ENCODE data around the gene CCDC9B. TPM values are rescaled to one million over a fixed set of nuclear protein-coding genes. Genes with fewer than 3 reads are reported as not detected.

The CCDC9B gene
- total and polyA plus RNA-seq, 2 of the 4 experiments (the other 2 are of a cell fraction): 19.7 to 30.9 TPM

DNA sequence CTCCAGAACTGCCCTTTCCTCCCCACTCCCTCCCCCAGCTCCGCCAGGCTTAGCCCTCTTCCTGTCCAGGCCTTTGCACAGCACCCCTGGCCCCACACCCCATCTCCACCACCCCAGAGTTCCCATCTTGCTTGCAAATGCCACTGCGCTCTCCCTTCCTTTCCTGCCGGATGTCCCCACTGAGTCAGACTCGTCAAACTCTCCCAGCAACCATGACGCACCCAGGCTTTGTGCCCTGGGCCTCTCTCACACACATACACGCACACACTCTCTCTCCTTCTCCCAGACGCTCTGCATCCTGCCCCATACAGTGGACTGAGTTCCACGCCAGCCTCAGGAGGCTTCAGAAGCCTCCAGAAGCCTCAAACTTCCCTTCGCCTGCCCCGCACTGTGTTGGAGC is 2.8 kb upstream of the CCDC9B start:
- WGBS, 2 experiments (ENCODE audit: extremely low coverage in 2 of 2, insufficient read length in 1 of 2): 24% methylated on average over 5 of the region's 10 CpGs; no CpG with 5 or more reads in 1 of the 2 experiments
- peaks cover 35% of the 10 kb centered on the region for H3K4me1 ChIP-seq (ENCODE audit: control insufficient read depth, insufficient read depth, low read length)
- peak overlapping the region; percentile 92 for H2BK20ac ChIP-seq (ENCODE audit: low read depth, low read length)
- peak; percentile 32 for ATAC-seq (ENCODE audit: low read depth)
- H3K27ac ChIP-seq (ENCODE audit: insufficient read depth, low read length): peak overlapping the region; percentile 85
- peak overlapping the region; percentile 89 for H2AFZ ChIP-seq (replicated peaks; ENCODE audit: low read length, poor library complexity)
- H2BK120ac ChIP-seq (ENCODE audit: low read depth, low read length): peak overlapping the region; percentile 94
- H3K79me1 ChIP-seq (ENCODE audit: low read depth in 1 of 2, low read length in 2 of 2): peaks cover 14 to 24% of the 10 kb centered on the region in 2 experiments; a peak in 3 of 4 replicates
- intact Hi-C loops (cut with micrococcal nuclease) (no loop called here), in situ Hi-C loops (cut with MboI; ENCODE audit: low sequenced_read_pairs) (no loop called here), dilution Hi-C loops (cut with HindIII; ENCODE audit: low sequenced_read_pairs, unreplicated experiment) (no loop called here)
- DNase-seq: peak; percentile 98
- peaks cover 18% of the 10 kb centered on the region for H3K9me1 ChIP-seq (ENCODE audit: insufficient read depth, low read length)
- no TSS peak for BruUV-seq (replicated peaks)
- peak overlapping the region; percentile 76 for H3K56ac ChIP-seq (ENCODE audit: extremely low read depth, insufficient read depth, low read length)
- peak overlapping the region; percentile 90 for H3K23ac ChIP-seq (ENCODE audit: low read depth, low read length)
- H3K14ac ChIP-seq (replicated peaks; ENCODE audit: low read depth, low read length): peak overlapping the region; percentile 92
- peak overlapping the region; percentile 96 for H2BK5ac ChIP-seq (ENCODE audit: low read depth, low read length, poor library complexity, severe bottlenecking)
- H4K20me1 ChIP-seq (ENCODE audit: insufficient read depth, low read length): no peaks in the 10 kb centered on the region
- H3K4me3 ChIP-seq (ENCODE audit: insufficient read depth, low read depth, low read length): no peak overlapping the region
- H2AK5ac ChIP-seq (ENCODE audit: low read depth, low read length): peak overlapping the region; percentile 95
- peak overlapping the region; percentile 89 for H2BK15ac ChIP-seq (ENCODE audit: low read depth, low read length)
- H3K36me3 ChIP-seq (ENCODE audit: control insufficient read depth, insufficient read depth, low read length): peaks cover 2% of the 10 kb centered on the region; the same call in 1 of the 2 replicates
- H3K9ac ChIP-seq (ENCODE audit: low read depth, low read length): peak overlapping the region; percentile 11; the same call in 1 of the 2 replicates
- H3K18ac ChIP-seq (ENCODE audit: low read depth, low read length): peak overlapping the region; percentile 76
- peak overlapping the region; percentile 97 for H4K91ac ChIP-seq (ENCODE audit: insufficient read depth, low read depth, low read length)
- peak overlapping the region; percentile 80 for H2AK9ac ChIP-seq (replicated peaks; ENCODE audit: low read depth, low read length, poor library complexity)
- H4K5ac ChIP-seq (ENCODE audit: low read depth, low read length): peak overlapping the region; percentile 83
- peak overlapping the region; percentile 67 to 86 for H4K8ac ChIP-seq (ENCODE audit: low read depth in 2 of 2, low read length in 2 of 2)
- no peak overlapping the region; the same call in 1 of the 2 replicates for H3K4me2 ChIP-seq (ENCODE audit: low read depth, low read length)
- CTCF ChIA-PET: interaction anchor here (2.8 kb wide), 1 partner anchor 12 kb away, joined by 15 read pairs; no protein-coding TSS in a partner anchor
- H3K9me3 ChIP-seq (ENCODE audit: control insufficient read depth, insufficient read depth, low read length): no peaks in the 10 kb centered on the region
- peak overlapping the region; percentile 98 for H3K4ac ChIP-seq (ENCODE audit: low read depth, low read length)
- POLR2A ChIA-PET (ENCODE audit: unreplicated experiment): interaction anchor here (0.6 kb wide), 1 partner anchor 13 kb away, joined by 5 read pairs; no protein-coding TSS in a partner anchor
- H3K27me3 ChIP-seq (ENCODE audit: control insufficient read depth, insufficient read depth, low read length): no peaks in the 10 kb centered on the region
- TF ChIP-seq MAFK (IDR thresholded peaks at IDR 0.05; ENCODE audit: low read depth, low read length) (no peak), BHLHE40 (IDR thresholded peaks at IDR 0.05; ENCODE audit: low read depth, low read length) (0 out of 2 replicates have a peak, but pooled peaks have one; percentile 33), RCOR1 (IDR thresholded peaks at IDR 0.05; ENCODE audit: insufficient replicate concordance, low read length) (no peak), CEBPB (IDR thresholded peaks at IDR 0.05; ENCODE audit: low read depth, low read length) (no peak), RFX5 (IDR thresholded peaks at IDR 0.05; ENCODE audit: low read depth, low read length) (peak; percentile 97), MXI1 (IDR thresholded peaks at IDR 0.05; ENCODE audit: borderline replicate concordance, low read depth, low read length) (no peak), USF2 (IDR thresholded peaks at IDR 0.05; ENCODE audit: low read depth, low read length) (no peak), CHD1 (IDR thresholded peaks at IDR 0.05; ENCODE audit: low read depth, low read length) (no peak; the same call in 1 of the 2 replicates), MAZ (IDR thresholded peaks at IDR 0.05; ENCODE audit: borderline replicate concordance, low read depth, low read length) (peak; percentile 69; the same call in 1 of the 2 replicates), POLR2A (IDR thresholded peaks at IDR 0.05; ENCODE audit: low read depth, low read length) (peak; percentile 92), FOS (IDR thresholded peaks at IDR 0.05; ENCODE audit: low read depth, low read length) (peak; percentile 84), RAD21 (IDR thresholded peaks at IDR 0.05; ENCODE audit: low read length) (no peak), SMC3 (IDR thresholded peaks at IDR 0.05; ENCODE audit: low read depth, low read length) (no peak), NFE2L2 (IDR thresholded peaks at IDR 0.05; ENCODE audit: low read depth, low read length) (peak; percentile 37; the same call in 1 of the 2 replicates)
- TF ChIP-seq, protein P1, sequence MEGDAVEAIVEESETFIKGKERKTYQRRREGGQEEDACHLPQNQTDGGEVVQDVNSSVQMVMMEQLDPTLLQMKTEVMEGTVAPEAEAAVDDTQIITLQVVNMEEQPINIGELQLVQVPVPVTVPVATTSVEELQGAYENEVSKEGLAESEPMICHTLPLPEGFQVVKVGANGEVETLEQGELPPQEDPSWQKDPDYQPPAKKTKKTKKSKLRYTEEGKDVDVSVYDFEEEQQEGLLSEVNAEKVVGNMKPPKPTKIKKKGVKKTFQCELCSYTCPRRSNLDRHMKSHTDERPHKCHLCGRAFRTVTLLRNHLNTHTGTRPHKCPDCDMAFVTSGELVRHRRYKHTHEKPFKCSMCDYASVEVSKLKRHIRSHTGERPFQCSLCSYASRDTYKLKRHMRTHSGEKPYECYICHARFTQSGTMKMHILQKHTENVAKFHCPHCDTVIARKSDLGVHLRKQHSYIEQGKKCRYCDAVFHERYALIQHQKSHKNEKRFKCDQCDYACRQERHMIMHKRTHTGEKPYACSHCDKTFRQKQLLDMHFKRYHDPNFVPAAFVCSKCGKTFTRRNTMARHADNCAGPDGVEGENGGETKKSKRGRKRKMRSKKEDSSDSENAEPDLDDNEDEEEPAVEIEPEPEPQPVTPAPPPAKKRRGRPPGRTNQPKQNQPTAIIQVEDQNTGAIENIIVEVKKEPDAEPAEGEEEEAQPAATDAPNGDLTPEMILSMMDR (conservative IDR thresholded peaks at IDR 0.05; ENCODE audit: low read depth, low read length): 0 out of 2 replicates have a peak, but pooled peaks have one; percentile 4

All from IMR-90 (cell line).